Activated naive CD4-positive, alpha-beta T cell (primary cell): ENCODE data around the gene HEXB.
"Not testable (repeated sequence)": the region's sequence is repeated elsewhere in the genome, so short reads cannot be mapped to it uniquely, and the experiment has no call there.

Experiments
- DNase-seq, 4 experiments: peaks; one replicate each; lab custom pipeline; 2025; lab: John Stamatoyannopoulos, UW

Gene HEXB

DNA sequence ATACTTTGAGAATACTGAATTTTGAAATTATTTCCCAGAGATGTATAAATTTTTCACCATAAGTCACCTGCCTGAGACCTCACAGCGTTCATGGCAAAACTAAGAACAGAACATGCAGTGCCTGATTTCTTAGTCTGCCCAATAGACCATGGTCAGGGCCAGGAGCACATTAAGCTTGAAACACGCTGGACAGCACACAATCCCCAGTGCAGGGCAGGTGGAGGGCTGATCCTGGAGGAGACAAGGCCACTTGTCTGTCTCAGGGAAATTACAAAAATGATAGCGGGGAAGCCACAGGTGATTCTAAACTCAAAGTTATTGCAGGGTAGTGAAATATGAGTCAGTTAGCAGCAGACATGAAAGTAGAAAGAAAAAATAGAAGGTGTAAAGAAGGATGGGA is 25.9 kb upstream of the HEXB start:
- DNase-seq: no peak

DNA sequence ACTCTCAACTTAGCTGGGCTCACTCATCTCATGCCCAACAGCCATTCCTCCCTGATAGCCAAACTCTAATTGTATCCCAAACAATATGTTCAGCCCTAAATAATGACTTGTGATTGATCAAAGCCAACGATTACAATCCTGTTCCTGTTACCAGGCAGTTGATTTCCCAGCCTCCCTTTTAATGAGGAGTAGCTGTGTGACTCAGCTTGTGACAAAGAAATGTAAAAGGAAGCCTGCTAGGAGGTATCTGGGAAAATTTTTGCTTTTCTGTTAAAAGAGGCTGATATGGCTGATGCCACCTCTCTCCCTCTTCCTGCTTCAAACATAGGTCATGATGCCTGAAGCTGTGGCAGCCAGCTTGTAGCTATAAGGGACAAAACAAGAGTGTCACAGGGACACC is 24.9 kb upstream of the HEXB start:
- DNase-seq: no peak

DNA sequence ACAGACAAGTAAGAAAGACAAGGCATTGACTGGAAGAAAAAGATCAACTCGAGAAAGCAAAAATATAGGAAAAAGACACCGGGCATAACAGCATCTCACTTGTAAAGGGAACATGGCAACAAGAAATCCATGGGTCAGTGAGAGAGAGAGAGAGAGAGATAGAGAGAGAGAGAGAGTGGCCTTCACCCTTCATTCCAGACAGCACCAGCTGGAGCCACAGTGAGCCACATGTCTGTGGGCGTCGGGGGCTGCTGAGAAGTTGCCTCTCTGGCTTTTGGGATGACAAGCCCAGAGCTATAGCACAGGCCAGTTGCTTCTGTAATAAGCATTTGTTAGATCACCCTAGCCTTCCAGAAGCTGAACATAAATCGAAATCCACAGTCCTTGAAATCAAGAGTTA is 24.2 kb upstream of the HEXB start:
- DNase-seq: no peak

DNA sequence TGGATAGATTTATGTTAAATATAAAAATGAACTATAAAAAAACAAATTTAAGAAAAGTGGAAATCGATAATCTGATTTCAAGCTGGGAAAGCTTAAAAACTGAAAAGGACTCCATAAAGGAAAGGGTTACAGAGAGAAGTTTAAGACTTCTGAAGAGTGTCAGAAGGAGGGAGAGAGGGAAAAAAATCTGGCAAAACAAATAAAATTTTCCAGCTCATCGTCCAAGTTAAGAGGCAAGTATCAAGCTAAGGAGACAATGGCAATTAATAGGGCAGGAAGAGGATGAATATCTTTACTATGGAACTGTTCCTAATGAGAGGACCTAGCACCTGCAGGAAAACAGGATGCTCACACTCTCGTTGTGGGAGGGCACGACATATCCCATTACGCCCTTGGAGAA is 20.5 kb upstream of the HEXB start:
- DNase-seq: no peak

DNA sequence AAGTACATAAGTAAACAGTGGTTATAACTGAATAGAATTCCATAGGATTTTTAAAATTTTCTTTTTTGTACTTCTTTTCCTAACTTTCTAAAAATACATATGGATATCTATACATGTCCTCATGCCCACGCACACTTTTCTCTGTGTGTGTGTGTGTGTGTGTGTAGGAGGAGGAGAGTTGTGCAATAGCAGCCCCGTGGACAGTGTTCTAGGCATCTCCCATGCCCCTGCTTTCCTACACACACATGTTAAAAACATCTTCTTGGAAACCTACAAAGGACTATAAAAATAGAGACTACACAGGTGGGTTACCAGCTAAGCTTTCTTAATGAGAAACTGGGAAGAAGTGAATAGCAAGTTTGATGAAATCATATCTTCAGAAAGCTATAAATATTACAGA is 19.8 kb upstream of the HEXB start:
- DNase-seq: no peak

DNA sequence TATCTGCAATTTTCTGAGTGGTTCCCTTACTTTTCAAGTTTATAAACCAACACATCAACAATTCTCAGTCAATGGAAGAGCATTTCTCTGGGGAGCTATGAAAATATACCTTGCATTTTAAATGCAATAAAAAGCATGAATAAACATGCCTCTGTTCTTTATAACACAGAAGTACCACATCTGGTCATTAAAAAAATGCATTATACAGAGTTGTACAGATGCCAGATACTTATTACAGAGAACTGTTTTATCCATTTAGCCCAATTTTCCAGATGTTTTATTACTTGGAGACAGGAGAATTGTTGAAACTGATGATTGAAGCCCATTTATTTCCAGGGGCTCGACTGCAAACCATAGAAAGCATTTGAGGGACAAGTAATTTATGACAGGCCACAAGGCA is 19.2 kb upstream of the HEXB start:
- no peak for DNase-seq

DNA sequence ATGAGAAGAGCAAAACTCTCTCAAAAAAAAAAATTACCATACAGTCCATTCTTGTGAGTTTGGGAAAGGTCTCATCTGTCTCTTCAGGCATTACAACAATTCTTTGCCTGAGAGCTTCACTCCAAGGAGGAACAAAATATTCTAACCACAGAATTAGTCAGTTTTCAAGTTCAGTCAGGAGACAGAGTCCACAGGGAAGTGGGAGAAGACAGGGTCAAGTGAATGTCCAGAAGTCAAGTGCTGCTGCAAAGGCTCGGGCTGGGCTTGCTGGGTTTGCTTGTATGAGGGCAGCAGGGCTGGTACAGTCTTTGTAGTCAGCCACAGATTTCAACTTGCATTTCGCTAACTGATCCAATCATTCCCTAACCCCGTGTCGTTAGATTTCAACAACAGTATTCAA is 17.6 kb upstream of the HEXB start:
- no peak for DNase-seq

DNA sequence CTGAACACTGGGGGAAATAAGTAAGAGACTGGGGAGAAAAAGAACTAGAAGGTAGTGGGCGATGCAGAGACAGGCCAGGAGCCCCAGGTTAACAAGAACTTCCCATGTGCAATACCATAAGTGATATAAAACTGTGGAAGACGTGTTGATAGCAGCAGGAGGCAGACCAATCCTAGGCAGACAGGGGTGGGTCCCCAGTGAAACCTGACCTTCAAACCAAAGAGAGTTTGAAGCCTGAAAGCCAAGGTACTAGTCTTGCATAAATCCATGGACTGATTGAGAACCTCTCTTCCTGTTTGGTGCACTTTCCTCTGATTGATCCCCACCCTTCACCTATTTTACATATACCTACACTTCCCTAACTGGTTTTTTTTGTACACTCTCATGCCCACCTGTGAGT is 15.2 kb upstream of the HEXB start:
- no peak for DNase-seq

DNA sequence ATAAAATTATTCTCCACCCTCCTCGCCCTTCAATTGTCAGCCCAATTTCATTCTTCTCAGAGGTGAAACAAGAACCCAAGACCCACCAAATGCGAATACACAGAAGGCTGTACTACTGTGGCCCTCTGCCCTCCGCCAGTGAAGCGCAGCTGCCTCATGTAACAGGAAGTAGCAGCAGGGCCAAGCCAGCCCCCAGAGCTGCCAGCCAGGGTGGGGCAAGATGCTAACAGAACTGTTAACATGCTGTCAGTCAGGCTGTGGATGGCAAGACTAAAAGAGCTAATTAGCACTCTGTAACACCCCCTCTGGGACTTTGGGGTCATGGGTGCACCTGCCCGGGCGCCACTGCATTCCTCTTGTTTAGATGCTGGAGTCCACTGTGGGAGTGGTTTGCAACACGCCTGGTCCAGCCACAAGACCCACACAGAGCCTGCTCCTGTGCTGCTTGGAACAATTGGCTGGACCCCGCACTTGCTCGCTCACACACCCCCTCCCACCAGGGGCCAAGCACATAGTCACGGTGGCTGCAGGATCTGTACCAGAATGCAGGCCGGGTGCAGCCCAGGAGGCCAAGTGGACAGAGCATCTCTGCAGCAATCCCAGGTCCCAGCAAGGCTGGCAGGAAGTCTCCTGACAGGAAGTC is 14.5 kb upstream of the HEXB start:
- DNase-seq: no peak

DNA sequence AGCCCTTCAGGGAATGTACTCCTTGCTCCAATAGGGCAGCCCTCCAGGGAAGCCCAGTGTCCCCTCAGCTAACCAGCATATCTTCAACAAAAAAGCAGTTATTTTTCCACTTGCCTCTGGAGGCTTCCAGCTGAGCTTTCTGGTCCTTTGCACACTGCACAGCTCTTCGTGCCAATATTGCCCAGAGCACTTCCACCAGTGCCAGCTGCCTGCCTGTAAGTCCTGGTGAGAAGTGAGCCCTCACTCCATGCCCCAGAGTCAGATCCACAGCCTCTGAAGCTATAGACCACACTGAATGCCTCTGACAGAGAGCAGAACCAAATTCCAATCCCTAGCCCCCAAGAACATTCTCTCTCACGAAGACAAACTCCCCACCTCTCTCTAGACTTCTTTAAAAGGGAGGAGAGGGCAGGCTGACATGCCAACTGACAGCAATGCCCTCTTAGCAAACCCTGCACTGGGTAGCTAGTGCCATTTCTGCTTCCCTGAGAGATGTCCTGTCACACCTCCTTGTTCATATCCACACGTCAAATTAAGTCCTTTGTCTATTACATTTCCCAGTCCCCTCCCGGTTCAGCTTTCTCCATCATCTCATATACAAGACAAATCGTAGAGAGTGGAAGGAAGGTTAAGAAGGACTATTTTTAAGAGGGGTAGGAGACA is 12.7 kb upstream of the HEXB start:
- no peak for DNase-seq

DNA sequence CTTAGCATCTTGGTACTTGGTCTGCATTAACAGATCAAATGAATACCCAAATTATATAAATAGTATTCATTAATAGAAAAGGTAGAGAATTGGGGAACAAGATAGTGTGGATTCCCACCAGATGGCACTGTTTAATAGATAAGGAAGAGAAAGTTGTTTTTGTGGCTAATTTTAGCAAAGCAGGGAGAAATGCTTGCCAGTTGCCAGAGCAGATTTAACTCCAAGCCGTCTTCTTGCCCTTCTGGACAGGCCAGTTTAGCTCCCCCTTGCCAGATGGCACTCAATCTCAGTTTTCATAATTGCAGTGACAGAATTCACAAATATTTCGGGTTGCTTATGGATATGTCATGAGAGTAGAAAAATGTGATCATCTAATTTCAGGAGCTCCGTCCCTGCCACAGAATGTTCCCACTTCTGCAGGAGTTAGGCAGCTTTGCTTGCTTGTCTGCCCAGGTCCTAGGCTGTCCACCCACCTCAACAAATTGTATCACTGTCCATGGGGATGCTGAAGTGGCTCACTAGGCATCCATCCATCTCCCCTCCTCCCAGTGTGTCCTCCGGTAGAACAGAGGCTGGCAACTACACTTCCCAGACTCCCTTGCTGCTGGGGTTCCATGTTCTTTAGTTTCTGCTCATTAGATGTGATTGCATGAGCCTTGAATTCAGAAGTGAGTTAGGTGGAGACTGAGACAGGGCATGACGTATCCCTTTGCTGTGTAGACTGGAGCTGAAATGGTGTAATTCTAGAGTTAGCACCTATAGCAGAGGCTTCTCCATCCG is 11.8 kb upstream of the HEXB start:
- no peak for DNase-seq

DNA sequence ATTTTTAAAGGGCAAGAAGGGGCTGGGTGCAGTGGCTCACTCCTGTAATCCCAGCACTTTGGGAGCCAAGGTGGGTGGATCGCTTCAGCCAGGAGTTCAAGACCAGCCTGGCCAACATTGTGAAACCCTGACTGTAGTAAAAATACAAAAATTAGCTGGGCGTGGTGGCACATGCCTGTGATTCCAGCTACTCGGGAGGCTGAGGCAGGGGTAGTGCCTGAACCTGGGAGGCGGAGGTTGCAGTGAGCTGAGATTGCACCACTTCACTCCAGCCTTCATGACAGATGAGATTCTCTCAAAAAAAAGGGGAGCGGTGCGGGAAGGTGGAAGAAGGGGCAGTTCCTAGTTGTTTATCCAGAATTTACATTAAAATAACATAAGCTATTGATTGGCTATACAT is 8.6 kb upstream of the HEXB start:
- DNase-seq: not testable (repeated sequence)

DNA sequence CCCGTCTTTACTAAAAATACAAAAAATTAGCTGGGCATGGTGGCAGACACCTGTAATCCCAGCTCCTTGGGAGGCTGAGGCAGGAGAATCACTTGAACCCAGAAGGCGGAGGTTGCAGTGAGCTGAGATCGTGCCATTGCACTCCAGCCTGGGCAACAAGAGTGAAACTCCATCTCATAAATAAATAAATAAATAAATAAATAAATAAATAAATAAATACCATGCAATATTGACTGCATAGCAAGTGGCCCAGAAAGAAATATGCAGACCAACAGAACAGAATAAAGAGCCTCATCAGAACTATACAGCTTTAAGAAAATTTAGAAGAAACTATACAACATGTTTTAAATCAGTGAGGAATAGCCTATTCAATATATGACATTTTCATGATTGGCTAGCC is 6.9 kb upstream of the HEXB start:
- DNase-seq: not testable (repeated sequence)

DNA sequence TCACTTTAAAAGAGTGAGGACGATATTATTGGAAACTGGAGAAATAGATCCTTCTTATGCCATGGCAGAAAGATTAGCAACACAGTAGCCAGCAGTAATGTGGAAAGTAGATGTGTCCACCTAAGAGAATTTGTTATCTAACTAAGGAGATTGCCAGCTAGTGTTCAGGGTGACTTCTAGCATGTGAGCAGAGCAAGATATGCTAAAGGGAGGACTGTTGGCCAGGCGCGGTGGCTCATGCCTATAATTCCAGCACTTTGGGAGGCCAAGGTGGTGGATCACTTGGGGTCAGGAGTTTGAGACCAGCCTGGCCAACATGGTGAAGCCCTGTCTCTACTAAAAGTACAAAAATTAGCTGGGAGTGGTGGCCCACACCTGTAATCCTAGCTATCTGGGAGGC is 5.7 kb upstream of the HEXB start:
- not testable (repeated sequence) for DNase-seq

DNA sequence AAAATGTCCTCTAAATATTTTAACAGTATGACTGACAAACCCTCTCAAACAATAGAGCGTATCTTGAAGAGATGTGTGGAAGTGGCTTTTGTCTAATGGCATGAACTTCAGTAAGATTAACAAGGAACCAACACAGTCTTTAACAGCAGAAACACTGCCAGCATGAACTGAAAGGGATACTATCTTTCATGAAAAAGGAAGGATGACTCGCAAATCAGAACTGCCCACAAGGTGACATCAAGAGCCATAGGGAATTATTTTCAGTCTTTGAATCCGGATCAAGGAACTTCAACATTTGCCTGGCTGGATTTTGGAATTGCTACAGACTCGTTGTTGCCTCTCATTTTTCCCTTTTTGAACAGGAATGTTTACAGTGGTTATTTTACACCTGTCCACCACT is 5.1 kb upstream of the HEXB start:
- no peak for DNase-seq

DNA sequence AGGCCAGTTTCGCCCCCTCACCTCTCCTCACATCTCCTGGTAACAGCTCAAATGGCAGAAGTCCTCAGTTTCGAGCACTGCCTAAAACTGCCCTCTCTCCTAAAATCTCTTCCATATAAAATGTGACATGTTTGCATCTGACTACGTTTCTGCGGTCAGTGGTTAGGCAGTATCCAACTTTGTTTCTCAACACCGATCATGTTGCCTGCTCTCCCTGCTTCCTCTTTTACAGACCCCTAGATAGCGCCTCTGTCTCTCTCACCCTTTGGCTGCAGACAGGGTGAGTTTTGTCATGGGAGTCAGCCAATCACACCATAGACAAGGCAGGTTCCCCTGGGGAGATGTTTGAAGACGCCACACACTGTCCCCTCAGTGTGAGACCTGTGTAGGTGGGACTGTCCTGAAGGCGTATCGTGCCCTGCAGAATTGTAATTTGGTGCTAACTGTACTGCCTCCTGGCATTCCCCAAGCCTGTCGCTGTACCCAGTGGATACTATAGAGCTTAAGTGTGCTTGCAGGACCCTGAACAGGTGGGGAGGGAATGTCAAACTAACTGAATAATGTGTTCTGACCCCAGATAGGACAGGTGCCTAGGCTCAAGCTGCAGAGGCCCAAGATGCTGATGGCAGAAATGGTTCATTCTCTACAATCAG is 1.1 kb downstream of the HEXB start:
- no peak for DNase-seq

DNA sequence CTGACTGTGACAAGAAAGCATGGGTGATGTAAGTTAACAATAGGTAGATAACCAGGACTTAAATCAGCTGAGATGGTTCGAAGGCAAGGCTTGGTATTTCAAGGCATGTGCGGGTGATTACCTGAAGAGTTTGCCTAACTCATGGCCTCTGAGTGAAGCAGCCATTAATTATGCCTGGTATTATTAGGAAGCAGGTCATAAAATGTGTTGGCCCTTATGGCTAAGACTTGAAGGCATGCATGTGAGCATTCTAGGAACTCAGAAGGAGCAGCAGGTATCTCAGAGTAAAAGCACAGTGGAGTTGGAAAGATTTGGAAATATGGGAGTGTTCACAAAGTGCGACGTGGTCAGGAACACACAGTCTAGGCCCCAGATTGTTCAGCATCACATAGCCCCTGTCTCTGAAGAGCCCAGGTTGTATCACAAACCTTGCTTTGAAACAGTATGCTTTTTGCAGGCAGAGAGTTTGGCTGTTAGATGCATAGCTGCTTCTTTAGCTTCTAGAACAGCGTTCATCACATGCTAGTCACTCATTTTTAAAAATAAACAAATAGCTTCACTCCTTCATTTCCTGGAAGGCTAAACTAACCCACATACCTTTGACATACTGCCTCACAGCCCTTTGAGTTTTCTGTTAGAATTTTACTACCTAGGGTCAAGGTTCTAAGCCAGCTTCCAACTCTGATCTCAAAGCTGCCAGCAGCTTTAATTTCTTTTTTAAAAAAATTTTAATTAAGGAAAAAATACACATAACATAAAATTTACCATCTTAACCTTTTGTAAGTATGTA is 2.1 kb downstream of the HEXB start:
- DNase-seq: no peak

DNA sequence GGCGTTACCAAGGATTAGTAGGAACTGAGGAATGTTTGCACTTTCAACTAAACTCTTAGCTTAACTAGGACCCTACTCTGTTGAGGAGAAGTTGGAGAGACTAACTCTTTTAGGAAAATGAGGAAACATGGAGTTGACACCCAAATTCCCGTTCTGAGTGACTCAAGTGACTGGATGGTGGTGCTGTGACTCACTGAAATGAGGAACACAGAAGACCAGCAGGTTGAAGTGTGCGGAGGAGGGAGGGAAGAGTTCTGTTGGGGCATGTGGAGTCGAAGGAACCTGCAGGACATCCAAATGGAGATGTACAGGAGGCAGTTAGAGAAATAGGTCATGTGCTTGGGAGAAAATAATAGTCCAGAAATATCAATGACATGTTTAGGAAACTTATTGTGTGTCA is 8.2 kb downstream of the HEXB start:
- no peak for DNase-seq

DNA sequence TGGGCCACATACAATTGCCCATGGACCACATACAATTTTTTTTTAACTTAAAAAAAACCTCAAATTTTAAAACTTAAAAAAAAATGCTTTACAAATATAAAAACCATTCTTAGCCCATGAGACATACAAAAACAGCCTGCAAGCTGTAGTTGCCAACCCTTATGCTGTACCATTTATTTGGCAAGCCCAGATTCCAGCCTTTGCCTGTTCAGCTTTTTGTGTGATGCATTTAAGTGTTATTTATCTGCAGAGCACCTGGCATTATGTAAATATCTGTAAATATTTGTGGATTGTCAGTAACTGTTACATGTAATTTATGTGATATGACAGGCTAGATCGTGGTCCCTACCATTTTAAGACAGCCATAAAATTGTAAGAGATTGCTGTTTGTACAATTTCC is 32.6 kb downstream of the HEXB start:
- DNase-seq: no peak

DNA sequence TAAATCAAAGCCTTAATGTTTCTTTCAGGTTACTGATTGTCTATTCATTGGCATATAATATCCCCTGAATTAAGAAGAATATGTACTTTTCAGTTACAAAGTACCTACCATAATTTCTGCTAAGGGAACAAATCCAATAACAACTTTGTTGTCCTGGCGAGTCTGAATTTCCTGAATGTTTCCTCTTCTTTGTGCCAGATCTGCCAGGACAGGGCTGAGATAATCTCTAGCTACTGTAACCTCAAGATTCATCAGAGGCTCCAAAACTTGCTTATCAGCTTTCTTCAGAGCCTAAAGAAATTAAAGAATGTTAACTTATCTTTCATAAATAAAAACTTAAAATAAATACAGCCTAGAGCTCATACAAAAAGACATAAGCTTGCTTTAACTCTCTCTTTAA is 37.2 kb downstream of the HEXB start:
- DNase-seq: no peak

DNA sequence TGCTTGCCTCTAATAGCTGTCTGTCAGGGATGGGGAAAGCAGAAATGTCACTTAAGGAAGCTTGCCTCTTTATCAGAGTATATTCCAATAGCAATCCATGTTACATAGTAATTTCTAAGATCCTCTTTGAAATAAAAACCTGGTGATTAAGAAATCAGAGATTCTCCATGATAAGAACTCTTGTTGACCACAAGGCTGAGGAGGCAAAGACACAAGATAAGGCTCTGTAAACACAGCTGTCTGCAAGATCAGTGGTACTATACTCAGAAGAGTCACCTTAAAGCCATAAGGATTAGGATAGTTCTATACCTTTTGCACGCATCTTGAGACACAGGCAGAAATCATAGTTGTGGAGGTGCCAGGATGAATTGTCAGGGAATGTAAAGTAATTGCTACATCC is 40.3 kb downstream of the HEXB start:
- no peak for DNase-seq

DNA sequence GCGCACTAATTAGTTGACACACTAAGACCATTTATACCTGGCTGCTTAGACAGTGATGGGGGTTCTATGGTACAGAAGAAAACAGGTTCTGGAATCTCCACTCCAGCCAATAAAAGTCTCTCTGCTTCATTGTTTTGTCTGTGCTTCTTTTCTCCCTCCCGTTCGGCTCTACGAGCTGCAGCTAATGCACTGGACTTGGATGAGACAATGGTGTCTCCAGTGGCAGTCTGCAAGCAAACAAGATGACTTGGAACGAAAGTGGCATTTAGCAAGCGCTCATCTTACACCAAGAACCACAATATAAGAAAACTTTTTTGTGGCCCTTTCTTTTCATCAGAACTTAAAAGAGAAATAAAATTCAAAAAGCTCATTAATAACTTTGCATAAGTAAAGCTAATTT is 51.7 kb downstream of the HEXB start:
- no peak for DNase-seq
